Measurements from ENCODE around the gene HSPA14. TPM values are rescaled to one million over a fixed set of nuclear protein-coding genes. Genes with fewer than 3 reads are reported as not detected.

HSPA14 gene
- total and polyA plus RNA-seq, 2 of the 8 experiments (the other 6 are each of a cell fraction or from before 2014, with no cell fraction given), result 20.5 to 36.4 TPM

GRCh38 chr10:14884082-14884481 is 46.0 kb downstream of the HSPA14 start (continued):
- TF ChIP-seq POU5F1 (IDR thresholded peaks at IDR 0.05; ENCODE audit: low read depth, low read length), result no peak
- TF ChIP-seq RFX5 (IDR thresholded peaks at IDR 0.05; ENCODE audit: borderline replicate concordance, low read depth, low read length), result no peak
- TF ChIP-seq ATF3 (IDR thresholded peaks at IDR 0.05; ENCODE audit: insufficient read depth, low read depth, low read length), result no peak

Measured in H1 (cell line).